Measurements from ENCODE around the gene PPP1R13B.

PPP1R13B gene

GRCh38 chr14:103698380-103699260, 148.8 kb downstream of the PPP1R13B start:
- no peak for TF ChIP-seq CTCF (IDR thresholded peaks at IDR 0.05; ENCODE audit: extremely low read depth, missing control alignments)
- no peak for DNase-seq (ENCODE audit: low spot score)

DNA sequence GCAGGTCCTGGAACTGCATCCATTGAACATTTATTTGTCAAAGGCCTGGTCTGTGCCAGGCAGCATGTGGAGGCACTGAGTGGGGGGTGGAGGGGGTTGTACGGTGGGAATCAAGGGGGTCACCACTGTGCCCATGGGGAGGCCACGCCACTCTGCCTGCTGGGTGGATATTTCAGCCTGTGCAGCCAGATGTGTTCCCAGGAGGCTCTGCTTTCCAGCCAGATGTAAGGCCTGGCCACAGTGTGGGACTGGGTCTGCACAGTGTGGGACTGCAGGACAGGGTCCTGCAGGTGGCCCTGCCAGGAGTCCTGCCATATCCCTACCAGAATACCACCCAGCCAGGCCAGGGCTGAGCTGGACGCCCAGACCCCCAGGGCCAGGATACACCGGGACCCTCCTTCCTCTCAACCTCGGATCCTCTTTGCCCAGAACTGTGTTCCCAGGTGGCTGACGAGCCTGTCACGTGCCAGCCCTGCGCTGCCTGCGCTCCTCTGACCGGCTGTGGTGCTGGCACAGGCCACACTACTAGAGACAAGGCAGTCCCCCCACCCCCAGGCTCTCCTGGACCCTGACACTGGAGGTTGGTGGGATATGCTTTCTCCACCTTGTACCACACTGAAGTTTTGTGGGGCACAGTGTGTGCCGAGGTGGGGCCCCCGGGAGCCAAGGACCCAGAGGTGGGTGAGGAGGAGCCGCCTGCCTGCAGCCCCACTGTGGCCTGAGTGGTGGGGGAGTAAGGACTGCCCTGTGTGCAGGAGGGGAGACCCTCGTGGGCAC, 149.6 kb downstream of the PPP1R13B start:
- no peak for DNase-seq (ENCODE audit: low spot score)
- TF ChIP-seq CTCF (IDR thresholded peaks at IDR 0.05; ENCODE audit: extremely low read depth, missing control alignments), result no peak

DNA sequence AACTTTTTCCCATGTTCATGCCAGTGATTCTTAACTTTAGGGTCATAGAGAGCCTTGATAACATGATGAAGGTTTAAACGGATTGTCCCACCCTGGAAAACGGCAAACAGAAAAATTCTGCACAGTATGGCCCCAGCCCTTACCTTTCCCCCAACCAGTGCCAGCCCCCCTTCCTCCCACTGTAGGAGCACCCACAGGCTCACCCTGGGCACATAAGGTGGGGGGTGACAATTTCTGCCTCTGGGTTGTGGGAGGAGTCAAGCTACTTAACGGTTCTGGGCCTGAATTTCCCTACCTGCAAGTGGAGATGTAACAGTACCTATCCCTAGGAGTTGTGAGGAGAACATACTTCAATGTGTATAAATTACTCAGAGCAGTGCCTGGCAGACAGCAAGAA, 150.2 kb downstream of the PPP1R13B start:
- TF ChIP-seq CTCF (IDR thresholded peaks at IDR 0.05; ENCODE audit: extremely low read depth, missing control alignments), result no peak

GRCh38 chr14:103696466-103697071, 150.8 kb downstream of the PPP1R13B start:
- no peak for TF ChIP-seq CTCF (IDR thresholded peaks at IDR 0.05; ENCODE audit: extremely low read depth, missing control alignments)
- DNase-seq (ENCODE audit: low spot score), result no peak

More for the DNA sequence above, 150.2 kb downstream of the PPP1R13B start:
- DNase-seq (ENCODE audit: low spot score), result no peak

- TF ChIP-seq CTCF (IDR thresholded peaks at IDR 0.05; ENCODE audit: extremely low read depth, missing control alignments), result no peak
- DNase-seq (ENCODE audit: low spot score), result no peak
Observed at GRCh38 chr14:103696070-103696402, 151.3 kb downstream of the PPP1R13B start.

DNA sequence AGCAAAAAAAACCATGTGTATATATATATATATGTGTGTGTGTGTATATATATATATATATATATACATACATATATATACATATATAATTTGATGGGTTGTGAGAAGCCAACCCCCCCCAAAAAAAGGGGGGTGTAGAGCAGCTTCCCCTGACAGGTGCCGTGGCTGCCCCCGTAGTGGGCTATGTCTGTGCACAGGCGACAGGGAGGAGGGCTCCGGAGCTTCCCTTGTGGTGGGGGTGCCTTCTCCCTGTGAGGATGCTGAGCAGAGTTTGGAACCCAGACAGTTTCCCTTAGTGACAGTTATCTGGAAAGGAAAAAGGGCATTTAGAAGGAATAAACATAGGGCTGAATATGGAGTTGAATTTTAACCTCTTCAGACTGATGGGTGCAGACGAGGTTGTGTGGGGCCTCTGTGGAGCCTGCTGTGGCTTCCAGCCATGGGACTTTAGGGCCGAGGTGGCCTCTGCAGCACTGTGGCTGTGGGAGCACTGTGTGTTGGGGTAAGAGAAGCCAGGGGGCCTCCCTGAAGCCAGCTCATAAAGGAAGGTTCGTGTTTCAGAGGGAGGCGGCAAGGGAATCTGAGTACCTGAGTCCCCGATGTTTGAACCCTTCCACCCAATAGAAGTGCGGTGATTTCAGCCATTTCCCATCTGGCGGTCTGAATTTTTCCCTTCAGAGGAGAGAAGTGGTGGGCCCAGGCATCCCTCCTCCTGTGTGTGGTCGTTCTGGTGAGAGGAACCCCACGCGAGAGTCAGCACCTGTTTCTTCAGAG, 151.9 kb downstream of the PPP1R13B start:
- no peak for TF ChIP-seq CTCF (IDR thresholded peaks at IDR 0.05; ENCODE audit: extremely low read depth, missing control alignments)
- DNase-seq (ENCODE audit: low spot score), result no peak

Data from GM20000 (cell line).